Upper lobe of left lung (tissue), 4 donors: ENCODE measurements around the gene DSTYK.
"Not testable (repeated sequence)": the region's sequence is repeated elsewhere in the genome, so short reads cannot be mapped to it uniquely, and the experiment has no call there.

Source experiments
- POLR2A ChIP-seq, 4 donors: fragments of 450-650 bp; IDR thresholded peaks; one replicate each; pipeline ENCODE4 v1.5.1; 2016 to 2017; ENCODE audit warnings: antibody characterized with exemption in 4 of 4, mild to moderate bottlenecking in 2 of 4
- POLR2AphosphoS5 ChIP-seq, 2 donors: sonication (generic); formaldehyde crosslinking; IDR thresholded peaks; one replicate each; pipeline ENCODE4 v1.5.1; 2017; ENCODE audit warnings: antibody characterized with exemption in 2 of 2
- TF ChIP-seq, protein P1 (sequence below), 6 experiments: fragments of 450-650 bp in 4 of 6; fragments of 200-600 bp in 2 of 6; sonication (generic) in 2 of 6; IDR thresholded peaks; one replicate each; pipeline ENCODE4 v1.5.1; 2016 to 2019; ENCODE audit warnings: antibody characterized with exemption in 6 of 6

DNA sequence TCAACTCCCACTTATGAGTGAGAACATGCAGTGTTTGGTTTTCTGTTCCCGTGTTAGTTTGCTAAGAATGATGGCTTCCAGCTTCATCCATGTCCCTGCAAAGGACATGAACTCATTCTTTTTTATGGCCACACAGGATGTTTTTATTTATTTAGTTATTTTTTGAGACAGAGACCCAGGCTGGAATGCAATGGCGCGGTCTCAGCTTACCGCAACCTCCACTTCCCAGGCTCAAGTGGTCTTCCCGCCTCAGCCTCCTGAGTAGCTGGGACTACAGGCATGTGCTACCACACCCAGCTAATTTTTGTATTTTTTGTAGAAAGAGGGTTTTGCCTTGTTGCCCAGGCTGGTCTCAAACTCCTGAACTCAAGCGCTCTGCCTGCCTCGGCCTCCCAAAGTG, 31.2 kb downstream of the DSTYK start:
- not testable (repeated sequence) for TF ChIP-seq POLR2AphosphoS5, POLR2A (IDR thresholded peaks at IDR 0.05)
- TF ChIP-seq, protein P1, sequence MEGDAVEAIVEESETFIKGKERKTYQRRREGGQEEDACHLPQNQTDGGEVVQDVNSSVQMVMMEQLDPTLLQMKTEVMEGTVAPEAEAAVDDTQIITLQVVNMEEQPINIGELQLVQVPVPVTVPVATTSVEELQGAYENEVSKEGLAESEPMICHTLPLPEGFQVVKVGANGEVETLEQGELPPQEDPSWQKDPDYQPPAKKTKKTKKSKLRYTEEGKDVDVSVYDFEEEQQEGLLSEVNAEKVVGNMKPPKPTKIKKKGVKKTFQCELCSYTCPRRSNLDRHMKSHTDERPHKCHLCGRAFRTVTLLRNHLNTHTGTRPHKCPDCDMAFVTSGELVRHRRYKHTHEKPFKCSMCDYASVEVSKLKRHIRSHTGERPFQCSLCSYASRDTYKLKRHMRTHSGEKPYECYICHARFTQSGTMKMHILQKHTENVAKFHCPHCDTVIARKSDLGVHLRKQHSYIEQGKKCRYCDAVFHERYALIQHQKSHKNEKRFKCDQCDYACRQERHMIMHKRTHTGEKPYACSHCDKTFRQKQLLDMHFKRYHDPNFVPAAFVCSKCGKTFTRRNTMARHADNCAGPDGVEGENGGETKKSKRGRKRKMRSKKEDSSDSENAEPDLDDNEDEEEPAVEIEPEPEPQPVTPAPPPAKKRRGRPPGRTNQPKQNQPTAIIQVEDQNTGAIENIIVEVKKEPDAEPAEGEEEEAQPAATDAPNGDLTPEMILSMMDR (IDR thresholded peaks at IDR 0.05): not testable (repeated sequence)
